ENCODE data around the gene GFPT1.

Gene GFPT1

DNA sequence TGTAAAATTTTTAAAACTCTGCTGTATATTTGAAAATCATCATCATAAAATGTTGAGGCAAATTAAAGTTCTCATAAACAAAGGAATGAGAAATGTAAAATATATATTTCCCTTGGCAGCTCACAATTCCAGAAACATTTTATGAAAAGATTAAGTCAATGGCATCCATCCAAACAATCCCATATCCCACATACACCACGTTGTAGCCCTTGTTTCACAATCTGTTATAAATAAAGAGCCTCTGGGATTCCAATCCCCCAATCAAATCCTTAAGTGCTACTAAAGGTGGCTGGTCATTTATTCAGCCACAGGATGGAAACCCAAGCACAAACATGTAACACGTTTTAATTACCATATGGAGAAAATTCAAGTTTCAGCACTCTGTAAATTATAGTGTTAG lies 51.7 kb downstream of the GFPT1 start:
- H3K9me3 ChIP-seq (ENCODE audit: control insufficient read depth, low read length): no peaks in the 10 kb centered on the region
- 77 to 96% methylated on average over 1 to 2 of the region's 2 CpGs for WGBS, 2 experiments
- no peaks in the 10 kb centered on the region for H3K4me1 ChIP-seq (ENCODE audit: control insufficient read depth, insufficient read depth, low read length)
- peaks cover 7% of the 10 kb centered on the region for H3K36me3 ChIP-seq (ENCODE audit: control insufficient read depth, insufficient read depth, low read length)
- H3K4me3 ChIP-seq (ENCODE audit: insufficient read depth, low read depth, low read length): no peak overlapping the region
- no peaks in the 10 kb centered on the region for H3K27me3 ChIP-seq (ENCODE audit: control insufficient read depth, insufficient read depth, low read length, poor library complexity, severe bottlenecking)
- no peak overlapping the region for H3K27ac ChIP-seq (ENCODE audit: insufficient read depth, low read depth, low read length, poor library complexity, severe bottlenecking)

DNA sequence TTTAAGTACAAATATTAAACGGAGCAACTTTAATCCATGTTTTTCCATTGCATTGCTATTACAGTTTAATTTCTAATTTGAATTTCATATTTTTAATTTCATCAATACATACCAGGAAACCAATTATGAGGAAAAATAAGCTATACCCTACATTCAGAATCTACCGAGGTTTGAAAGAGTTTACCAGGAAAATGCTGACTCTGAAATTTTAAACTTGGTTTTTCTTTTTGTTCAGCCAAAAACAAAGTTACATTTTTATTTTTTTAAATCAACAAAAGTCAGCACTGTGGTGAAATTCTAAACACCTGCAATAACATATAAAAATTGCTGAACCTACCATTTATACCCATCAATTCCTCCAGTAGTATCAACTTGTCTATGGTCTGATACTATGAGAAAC lies 53.7 kb downstream of the GFPT1 start:
- WGBS, 2 experiments: 85 to 86% methylated on average over 2 of the region's 2 CpGs
- Histone ChIP-seq H3K4me3 (ENCODE audit: insufficient read depth, low read depth, low read length) (no peak overlapping the region), H3K4me1 (ENCODE audit: control insufficient read depth, insufficient read depth, low read length) (no peaks in the 10 kb centered on the region), H3K27me3 (ENCODE audit: control insufficient read depth, insufficient read depth, low read length, poor library complexity, severe bottlenecking) (no peaks in the 10 kb centered on the region), H3K27ac (ENCODE audit: insufficient read depth, low read depth, low read length, poor library complexity, severe bottlenecking) (no peak overlapping the region), H3K9me3 (ENCODE audit: control insufficient read depth, low read length) (no peaks in the 10 kb centered on the region), H3K36me3 (ENCODE audit: control insufficient read depth, insufficient read depth, low read length) (peaks cover 4% of the 10 kb centered on the region)

DNA sequence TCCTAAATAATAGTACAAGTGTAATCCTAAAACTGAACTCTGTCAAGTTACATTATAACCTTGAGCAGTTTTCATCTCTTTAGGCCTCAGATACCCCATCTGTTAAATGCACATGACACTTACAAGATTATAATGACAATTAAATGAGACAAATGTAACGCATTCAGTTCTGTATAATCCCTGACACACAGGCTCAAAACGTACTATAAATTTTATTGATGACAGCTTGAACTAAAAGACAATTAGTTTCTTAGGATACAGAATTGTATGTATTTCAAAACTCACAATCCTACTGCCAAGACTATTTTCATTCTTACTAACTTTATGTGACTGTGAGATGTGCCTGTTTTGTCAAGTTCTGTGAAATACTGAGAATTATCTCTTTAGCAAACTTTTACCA lies 56.2 kb downstream of the GFPT1 start:
- Histone ChIP-seq H3K4me3 (ENCODE audit: insufficient read depth, low read depth, low read length) (no peak overlapping the region), H3K36me3 (ENCODE audit: control insufficient read depth, insufficient read depth, low read length) (peaks cover 15% of the 10 kb centered on the region), H3K4me1 (ENCODE audit: control insufficient read depth, insufficient read depth, low read length) (no peaks in the 10 kb centered on the region), H3K27ac (ENCODE audit: insufficient read depth, low read depth, low read length, poor library complexity, severe bottlenecking) (no peak overlapping the region), H3K27me3 (ENCODE audit: control insufficient read depth, insufficient read depth, low read length, poor library complexity, severe bottlenecking) (no peaks in the 10 kb centered on the region), H3K9me3 (ENCODE audit: control insufficient read depth, low read length) (no peaks in the 10 kb centered on the region)
- 100% methylated on average over 1 of the region's 2 CpGs; no CpG with 5 or more reads in 1 of the 2 experiments for WGBS, 2 experiments

GRCh38 chr2:69322631-69323030 lies 64.4 kb downstream of the GFPT1 start:
- Histone ChIP-seq H3K36me3 (ENCODE audit: control insufficient read depth, insufficient read depth, low read length) (peaks cover 18% of the 10 kb centered on the region), H3K4me3 (ENCODE audit: insufficient read depth, low read depth, low read length) (no peak overlapping the region), H3K9me3 (ENCODE audit: control insufficient read depth, low read length) (no peaks in the 10 kb centered on the region), H3K27ac (ENCODE audit: insufficient read depth, low read depth, low read length, poor library complexity, severe bottlenecking) (no peak overlapping the region), H3K27me3 (ENCODE audit: control insufficient read depth, insufficient read depth, low read length, poor library complexity, severe bottlenecking) (no peaks in the 10 kb centered on the region), H3K4me1 (ENCODE audit: control insufficient read depth, insufficient read depth, low read length) (no peaks in the 10 kb centered on the region)
- WGBS, 2 experiments: 85 to 92% methylated on average over 1 of the region's 1 CpG

DNA sequence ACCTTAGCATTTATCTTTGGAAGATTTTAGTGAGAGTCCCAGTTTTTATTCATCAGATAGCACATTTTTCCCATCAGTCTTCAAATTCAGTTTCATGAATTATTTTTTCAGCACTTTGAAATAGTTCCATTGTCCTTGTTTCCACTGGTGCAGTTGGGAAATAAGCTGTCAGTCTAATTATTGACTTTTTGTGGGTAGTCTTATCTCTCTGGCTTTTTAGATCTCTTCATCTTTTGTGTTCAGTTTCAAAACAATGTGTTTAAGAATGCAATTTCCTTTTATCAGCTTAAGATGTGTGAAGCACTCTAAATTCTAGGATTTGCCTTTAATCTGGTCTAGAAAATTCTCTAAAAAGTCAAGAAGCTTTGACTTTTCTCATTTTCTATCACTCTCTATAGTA lies 70.5 kb downstream of the GFPT1 start:
- Histone ChIP-seq H3K4me3 (ENCODE audit: insufficient read depth, low read depth, low read length) (no peak overlapping the region), H3K9me3 (ENCODE audit: control insufficient read depth, low read length) (peaks cover 4% of the 10 kb centered on the region), H3K27ac (ENCODE audit: insufficient read depth, low read depth, low read length, poor library complexity, severe bottlenecking) (no peak overlapping the region), H3K27me3 (ENCODE audit: control insufficient read depth, insufficient read depth, low read length, poor library complexity, severe bottlenecking) (no peaks in the 10 kb centered on the region), H3K36me3 (ENCODE audit: control insufficient read depth, insufficient read depth, low read length) (no peaks in the 10 kb centered on the region), H3K4me1 (ENCODE audit: control insufficient read depth, insufficient read depth, low read length) (no peaks in the 10 kb centered on the region)

DNA sequence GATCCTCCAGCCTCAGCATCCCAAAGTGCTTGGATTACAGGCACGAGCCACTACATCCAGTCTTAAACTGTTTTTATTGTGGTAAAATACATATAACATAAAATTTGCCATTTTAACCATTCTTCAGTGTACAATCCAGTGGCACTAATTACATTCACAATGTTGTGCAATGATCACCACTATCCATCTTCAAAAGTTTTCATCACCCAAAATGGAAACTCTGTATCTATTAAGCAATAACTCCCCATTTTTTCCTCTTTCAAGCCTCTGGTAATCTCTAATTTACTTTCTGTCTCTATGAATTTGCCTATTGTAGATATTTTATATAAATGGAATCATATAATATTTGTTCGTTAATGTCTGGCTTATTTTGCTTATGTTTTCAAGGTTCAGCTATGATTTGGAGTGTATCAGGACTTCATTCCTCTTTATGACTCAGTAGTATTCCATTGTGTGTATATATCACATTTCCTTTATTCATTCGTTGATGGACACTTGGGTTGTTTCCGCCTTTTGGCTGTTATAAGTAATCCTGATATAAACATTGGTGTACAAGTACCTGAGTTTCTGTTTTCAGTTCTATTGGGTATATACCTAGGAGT lies 71.8 kb downstream of the GFPT1 start:
- Histone ChIP-seq H3K36me3 (ENCODE audit: control insufficient read depth, insufficient read depth, low read length) (no peaks in the 10 kb centered on the region), H3K4me1 (ENCODE audit: control insufficient read depth, insufficient read depth, low read length) (no peaks in the 10 kb centered on the region), H3K4me3 (ENCODE audit: insufficient read depth, low read depth, low read length) (no peak overlapping the region), H3K9me3 (ENCODE audit: control insufficient read depth, low read length) (peaks cover 4% of the 10 kb centered on the region), H3K27me3 (ENCODE audit: control insufficient read depth, insufficient read depth, low read length, poor library complexity, severe bottlenecking) (no peaks in the 10 kb centered on the region), H3K27ac (ENCODE audit: insufficient read depth, low read depth, low read length, poor library complexity, severe bottlenecking) (no peak overlapping the region)
- 93 to 97% methylated on average over 3 of the region's 4 CpGs for WGBS, 2 experiments

GRCh38 chr2:69311024-69311416 lies 76.0 kb downstream of the GFPT1 start:
- Histone ChIP-seq H3K27me3 (ENCODE audit: control insufficient read depth, insufficient read depth, low read length, poor library complexity, severe bottlenecking) (peaks cover 17% of the 10 kb centered on the region), H3K4me3 (ENCODE audit: insufficient read depth, low read depth, low read length) (no peak overlapping the region), H3K4me1 (ENCODE audit: control insufficient read depth, insufficient read depth, low read length) (peaks cover 3% of the 10 kb centered on the region), H3K36me3 (ENCODE audit: control insufficient read depth, insufficient read depth, low read length) (no peaks in the 10 kb centered on the region), H3K9me3 (ENCODE audit: control insufficient read depth, low read length) (peaks cover 4% of the 10 kb centered on the region), H3K27ac (ENCODE audit: insufficient read depth, low read depth, low read length, poor library complexity, severe bottlenecking) (no peak overlapping the region)
- 100% methylated on average over 1 to 2 of the region's 2 CpGs for WGBS, 2 experiments

DNA sequence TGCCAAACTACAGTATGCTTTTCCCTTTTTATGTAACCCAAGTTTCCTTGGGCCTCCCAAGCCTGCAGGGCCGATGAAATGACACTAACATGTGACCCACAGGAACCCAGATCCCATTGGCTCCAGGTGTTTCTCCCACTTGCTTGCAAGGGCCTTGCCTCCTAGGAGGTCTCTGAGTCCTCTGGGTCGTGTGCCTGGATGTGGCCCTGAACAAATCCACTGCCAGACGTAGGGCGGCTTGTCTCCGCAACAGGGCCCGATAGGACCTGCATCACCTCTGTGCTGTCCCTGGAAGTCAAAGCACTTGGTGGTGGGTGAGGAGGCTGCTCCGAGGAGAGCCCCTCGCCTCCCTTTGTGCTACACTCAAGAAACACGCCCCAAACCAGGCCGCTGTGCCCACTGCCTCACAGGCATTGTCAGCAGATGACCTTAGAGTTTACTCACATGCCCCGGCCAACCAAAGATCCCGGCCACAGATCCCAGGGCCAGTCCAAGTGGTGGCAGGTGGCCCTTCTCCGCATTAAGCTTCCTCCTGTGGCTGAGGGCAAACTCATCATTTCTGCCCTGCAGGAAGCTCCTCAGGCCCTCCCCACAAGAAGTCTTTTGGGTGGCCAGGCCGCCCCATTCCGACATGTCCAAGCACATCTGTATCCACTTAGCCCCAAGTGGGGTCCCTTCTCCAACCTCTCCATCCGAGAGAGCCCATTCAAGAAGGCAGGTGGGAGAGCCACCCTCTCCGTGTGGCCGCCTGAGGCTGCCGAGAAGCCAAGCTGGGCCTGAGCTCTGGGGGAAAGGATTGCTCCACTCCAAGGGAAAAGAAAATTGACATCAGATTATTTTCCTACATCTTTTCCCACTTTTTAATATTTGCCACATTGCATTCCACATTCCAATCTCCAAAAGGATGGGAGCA lies 76.7 kb downstream of the GFPT1 start:
- Histone ChIP-seq H3K36me3 (ENCODE audit: control insufficient read depth, insufficient read depth, low read length) (no peaks in the 10 kb centered on the region), H3K27ac (ENCODE audit: insufficient read depth, low read depth, low read length, poor library complexity, severe bottlenecking) (no peak overlapping the region), H3K9me3 (ENCODE audit: control insufficient read depth, low read length) (peaks cover 4% of the 10 kb centered on the region), H3K4me1 (ENCODE audit: control insufficient read depth, insufficient read depth, low read length) (peaks cover 3% of the 10 kb centered on the region), H3K4me3 (ENCODE audit: insufficient read depth, low read depth, low read length) (no peak overlapping the region), H3K27me3 (ENCODE audit: control insufficient read depth, insufficient read depth, low read length, poor library complexity, severe bottlenecking) (peaks cover 24% of the 10 kb centered on the region)
- WGBS, 2 experiments: 87 to 92% methylated on average over 19 of the region's 19 CpGs

- Histone ChIP-seq H3K4me1 (ENCODE audit: control insufficient read depth, insufficient read depth, low read length) (peaks cover 3% of the 10 kb centered on the region), H3K27me3 (ENCODE audit: control insufficient read depth, insufficient read depth, low read length, poor library complexity, severe bottlenecking) (peaks cover 29% of the 10 kb centered on the region), H3K4me3 (ENCODE audit: insufficient read depth, low read depth, low read length) (no peak overlapping the region), H3K36me3 (ENCODE audit: control insufficient read depth, insufficient read depth, low read length) (no peaks in the 10 kb centered on the region), H3K9me3 (ENCODE audit: control insufficient read depth, low read length) (peaks cover 4% of the 10 kb centered on the region), H3K27ac (ENCODE audit: insufficient read depth, low read depth, low read length, poor library complexity, severe bottlenecking) (no peak overlapping the region)
- WGBS, 2 experiments: 88 to 90% methylated on average over 8 to 9 of the region's 9 CpGs
Measured at GRCh38 chr2:69309351-69310110, 77.5 kb downstream of the GFPT1 start.

- H3K9me3 ChIP-seq (ENCODE audit: control insufficient read depth, low read length): peaks cover 4% of the 10 kb centered on the region
- H3K27ac ChIP-seq (ENCODE audit: insufficient read depth, low read depth, low read length, poor library complexity, severe bottlenecking): no peak overlapping the region
- WGBS, 2 experiments: 95% methylated on average over 8 of the region's 8 CpGs
- peaks cover 29% of the 10 kb centered on the region for H3K27me3 ChIP-seq (ENCODE audit: control insufficient read depth, insufficient read depth, low read length, poor library complexity, severe bottlenecking)
- no peak overlapping the region for H3K4me3 ChIP-seq (ENCODE audit: insufficient read depth, low read depth, low read length)
- no peaks in the 10 kb centered on the region for H3K36me3 ChIP-seq (ENCODE audit: control insufficient read depth, insufficient read depth, low read length)
- peaks cover 3% of the 10 kb centered on the region for H3K4me1 ChIP-seq (ENCODE audit: control insufficient read depth, insufficient read depth, low read length)
Measured at GRCh38 chr2:69308338-69308737, 78.7 kb downstream of the GFPT1 start.
